Common myeloid progenitor, CD34-positive (primary cell): Measurements from ENCODE around the gene CEP170B.
"Not testable (repeated sequence)": the region's sequence is repeated elsewhere in the genome, so short reads cannot be mapped to it uniquely, and the experiment has no call there.

Experiments used
- CTCF ChIA-PET: fragments of 350-600 bp; sonication (Branson Sonifier 250); formaldehyde crosslinking; loops from one replicate; lab custom pipeline; 2021; ENCODE audit warnings: antibody characterized with exemption; lab: Charles Lee
- POLR2A ChIA-PET: fragments of 350-600 bp; sonication (Branson Sonifier 250); formaldehyde crosslinking; loops from one replicate; lab custom pipeline; 2021; ENCODE audit warnings: antibody characterized with exemption; lab: Charles Lee
- DNase-seq, 3 donors: peaks; one replicate each; pipeline versions ENCODE4 v3.0.0 to v3.0.0-alpha.2; 2013
- H3K27ac ChIP-seq, 2 experiments: 1 replicate in 1 of 2; 2 replicates in 1 of 2; pipeline ENCODE4 v1.7.0; 2013; ENCODE audit warnings: inconsistent platforms in 2 of 2, low read length in 2 of 2, mild to moderate bottlenecking in 2 of 2, low read depth in 1 of 2, moderate library complexity in 1 of 2; ENCODE audit not compliant: severe bottlenecking in 2 of 2, insufficient read depth in 1 of 2, poor library complexity in 1 of 2
- H3K27me3 ChIP-seq, 5 experiments: replicated peaks in 2 of 5; 1 replicate in 3 of 5; 2 replicates in 2 of 5; pipeline versions ENCODE4 v1.6.1 to v1.7.0; 2013; ENCODE audit warnings: low read length in 4 of 5, mild to moderate bottlenecking in 2 of 5, moderate library complexity in 2 of 5, inconsistent platforms in 1 of 5; ENCODE audit not compliant: insufficient read depth in 5 of 5, control insufficient read depth in 4 of 5
- H3K36me3 ChIP-seq, 4 experiments: 1 replicate in 2 of 4; 2 replicates in 2 of 4; pipeline versions ENCODE4 v1.6.1 to v1.7.0; 2013; ENCODE audit warnings: low read length in 3 of 4, control low read depth in 1 of 4, mild to moderate bottlenecking in 1 of 4; ENCODE audit not compliant: control insufficient read depth in 4 of 4, insufficient read depth in 4 of 4
- H3K4me1 ChIP-seq, 4 experiments: 1 replicate in 3 of 4; 2 replicates in 1 of 4; pipeline versions ENCODE4 v1.6.1 to v1.7.1; 2013; ENCODE audit warnings: low read length in 3 of 4, mild to moderate bottlenecking in 3 of 4, control low read depth in 1 of 4, inconsistent platforms in 1 of 4, moderate library complexity in 1 of 4; ENCODE audit not compliant: control insufficient read depth in 4 of 4, insufficient read depth in 4 of 4; ENCODE audit errors: control extremely low read depth in 1 of 4
- H3K4me3 ChIP-seq, 7 experiments: 1 replicate in 4 of 7; 2 replicates in 3 of 7; pipeline versions ENCODE4 v1.5.1 to v1.7.0; 2013; ENCODE audit warnings: mild to moderate bottlenecking in 7 of 7, low read length in 6 of 7, moderate library complexity in 6 of 7, inconsistent platforms in 2 of 7, low read depth in 2 of 7, control low read depth in 1 of 7; ENCODE audit not compliant: insufficient read depth in 4 of 7, control insufficient read depth in 1 of 7; ENCODE audit errors: extremely low read depth in 1 of 7
- H3K9me3 ChIP-seq, 5 experiments: 1 replicate in 4 of 5; 2 replicates in 1 of 5; pipeline versions ENCODE4 v1.6.1 to v1.7.1; 2013; ENCODE audit warnings: low read length in 4 of 5, mild to moderate bottlenecking in 2 of 5, inconsistent platforms in 1 of 5, low read depth in 1 of 5, moderate library complexity in 1 of 5; ENCODE audit not compliant: control insufficient read depth in 4 of 5, insufficient read depth in 2 of 5; ENCODE audit errors: control extremely low read depth in 1 of 5
- WGBS: methylation state at CpG from one replicate; pipeline ENCODE4 v1.1.5; 2013; ENCODE audit not compliant: insufficient coverage; 5-methylcytosine and 5-hydroxymethylcytosine counted together

The CEP170B gene

DNA sequence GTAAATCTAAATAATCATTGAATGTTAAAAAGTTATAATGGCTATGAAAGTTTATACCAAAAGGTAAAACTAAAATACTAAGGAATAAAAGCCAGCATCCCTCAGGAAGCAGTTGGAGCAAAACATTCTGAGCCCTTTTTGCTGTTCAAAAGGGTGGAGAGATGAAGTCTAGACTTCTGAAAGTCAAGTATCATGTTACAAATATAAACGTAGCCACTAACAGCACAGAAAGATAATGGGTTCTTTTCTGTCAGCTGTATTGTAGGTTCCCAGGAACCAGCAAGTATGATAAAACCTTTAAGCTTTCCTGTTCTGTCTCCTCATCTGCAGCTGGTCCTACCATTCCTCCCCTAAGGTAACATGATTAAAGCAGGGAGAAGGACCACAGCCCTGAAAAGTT, 43.2 kb downstream of the CEP170B start:
- H3K36me3 ChIP-seq, result no peaks in the 10 kb centered on the region
- 44% methylated on average over 1 of the region's 1 CpG for WGBS
- CTCF ChIA-PET, result interaction anchor here (1.9 kb wide), 1 partner anchor 12 kb away, joined by 10 read pairs; no protein-coding TSS in a partner anchor

DNA sequence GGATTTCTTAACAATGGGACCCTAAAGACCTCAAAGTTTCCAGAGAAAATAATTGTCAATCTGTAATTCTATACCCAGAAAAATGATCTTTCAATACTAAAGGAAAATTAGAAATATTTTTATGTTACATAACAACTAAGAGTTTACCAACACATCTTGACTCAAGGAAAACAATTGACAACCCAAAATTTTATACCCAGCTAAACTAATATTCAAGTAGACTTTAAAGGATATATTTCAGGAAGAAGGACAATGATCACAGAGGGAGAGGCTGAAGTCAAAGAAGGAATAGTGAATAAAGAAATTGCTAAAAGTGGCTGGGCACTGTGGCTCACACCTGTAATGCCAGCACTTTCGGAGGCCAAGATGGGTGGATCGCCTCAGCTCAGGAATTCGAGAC, 47.0 kb downstream of the CEP170B start:
- H3K4me1 ChIP-seq, result no peaks in the 10 kb centered on the region
- WGBS, result no CpG with 5 or more reads among the region's 3 CpGs
- ChIA-PET CTCF (interaction anchor here (0.8 to 1.1 kb wide), 2 partner anchors 13 to 16 kb away, joined by 3 read pairs; partner anchors contain the start of gene PLD4), POLR2A (interaction anchor here (0.7 kb wide), 1 partner anchor 10 kb away, joined by 3 read pairs; no protein-coding TSS in a partner anchor)
- peaks cover 0 to 18% (median 2%) of the 10 kb centered on the region in 5 experiments for H3K27me3 ChIP-seq
- H3K36me3 ChIP-seq, result no peaks in the 10 kb centered on the region
- H3K9me3 ChIP-seq, result peaks cover 0 to 19% (median 6%) of the 10 kb centered on the region in 5 experiments
- DNase-seq, result no peak
- no peak overlapping the region for H3K27ac ChIP-seq
- no peak overlapping the region for H3K4me3 ChIP-seq

More for the DNA sequence above, 43.2 kb downstream of the CEP170B start:
- DNase-seq, result no peak
- Histone ChIP-seq H3K27me3 (peaks cover 0 to 37% (median 6%) of the 10 kb centered on the region in 5 experiments), H3K4me1 (no peaks in the 10 kb centered on the region), H3K9me3 (peaks cover 0 to 28% (median 10%) of the 10 kb centered on the region in 5 experiments), H3K4me3 (no peak overlapping the region), H3K27ac (no peak overlapping the region)
- POLR2A ChIA-PET, result no interaction called here

DNA sequence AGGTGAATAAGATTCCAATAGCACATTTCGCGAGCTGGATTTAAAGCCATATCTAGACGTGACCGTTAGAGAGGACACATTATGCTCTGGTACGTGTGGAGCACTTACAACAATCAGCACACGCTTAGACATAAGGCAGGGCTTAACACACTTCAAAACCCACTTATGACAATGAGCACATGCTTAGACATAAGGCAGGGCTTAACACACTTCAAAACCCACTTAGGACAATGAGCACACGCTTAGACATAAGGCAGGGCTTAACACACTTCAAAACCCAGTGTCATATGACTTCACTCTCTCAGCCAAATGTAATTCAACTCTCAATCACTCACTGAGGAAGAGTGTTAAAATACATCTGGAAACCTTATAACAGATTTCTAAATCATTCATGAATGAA, 48.4 kb downstream of the CEP170B start:
- Histone ChIP-seq H3K4me3 (no peak overlapping the region), H3K36me3 (no peaks in the 10 kb centered on the region), H3K9me3 (peaks cover 0 to 10% (median 4%) of the 10 kb centered on the region in 5 experiments), H3K27ac (no peak overlapping the region), H3K27me3 (peaks cover 0 to 9% (median 0%) of the 10 kb centered on the region in 5 experiments), H3K4me1 (no peaks in the 10 kb centered on the region)
- DNase-seq, result no peak
- ChIA-PET POLR2A (no interaction called here), CTCF (interaction anchor here (1.1 kb wide), 1 partner anchor 11 kb away, joined by 3 read pairs; the partner anchor contains the start of gene PLD4)
- WGBS, result 99% methylated on average over 7 of the region's 7 CpGs

DNA sequence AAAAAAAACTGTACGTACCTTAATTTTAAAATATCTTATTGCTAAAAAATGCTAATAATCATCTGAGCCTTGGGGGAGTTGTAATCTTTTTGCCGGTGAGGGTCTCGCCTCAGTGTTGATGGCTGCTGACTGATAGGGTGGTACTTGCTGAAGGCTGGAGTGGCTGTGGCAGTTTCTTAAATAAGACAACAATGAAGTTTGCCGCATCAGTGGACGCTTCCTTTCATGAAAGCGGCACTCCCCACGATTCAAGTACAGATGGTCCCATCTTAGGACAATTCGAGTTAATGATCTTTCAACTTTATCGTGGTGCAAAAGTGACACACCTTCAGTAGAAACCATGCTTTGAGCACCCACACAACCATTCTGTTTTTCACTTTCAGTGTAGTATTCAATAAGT, 52.0 kb downstream of the CEP170B start:
- DNase-seq, result no peak
- Histone ChIP-seq H3K4me3 (no peak overlapping the region), H3K36me3 (no peaks in the 10 kb centered on the region), H3K27me3 (peaks cover 0 to 8% (median 0%) of the 10 kb centered on the region in 5 experiments), H3K4me1 (no peaks in the 10 kb centered on the region), H3K9me3 (peaks cover 0 to 3% (median 0%) of the 10 kb centered on the region in 5 experiments), H3K27ac (no peak overlapping the region)
- 98% methylated on average over 7 of the region's 9 CpGs for WGBS
- POLR2A ChIA-PET, result no interaction called here
- CTCF ChIA-PET, result no interaction called here

DNA sequence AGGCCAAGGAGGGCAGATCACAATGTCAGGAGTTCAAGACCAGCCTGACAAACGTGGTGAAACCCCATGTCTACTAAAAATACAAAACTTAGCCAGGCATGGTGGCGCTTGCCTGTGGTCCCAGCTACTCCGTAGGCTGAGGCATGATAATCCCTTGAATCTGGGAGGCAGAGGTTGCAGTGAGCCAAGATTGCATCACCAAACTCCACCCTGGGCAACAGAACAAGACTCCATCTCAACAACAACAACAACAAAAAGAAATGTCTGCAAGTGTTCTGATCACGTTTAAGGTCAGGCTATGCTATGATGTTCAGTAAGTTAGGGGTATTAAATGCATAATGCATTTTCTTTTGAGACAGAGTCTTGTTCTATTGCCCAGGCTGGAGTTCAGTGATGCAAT, 52.9 kb downstream of the CEP170B start:
- H3K27ac ChIP-seq, result no peak overlapping the region
- no peak for DNase-seq
- H3K27me3 ChIP-seq, result peaks cover 0 to 8% (median 0%) of the 10 kb centered on the region in 5 experiments
- ChIA-PET CTCF (interaction anchor here (1.1 kb wide), 1 partner anchor 19 kb away, joined by 4 read pairs; no protein-coding TSS in a partner anchor), POLR2A (no interaction called here)
- no peaks in the 10 kb centered on the region for H3K36me3 ChIP-seq
- no peaks in the 10 kb centered on the region for H3K9me3 ChIP-seq
- 93% methylated on average over 3 of the region's 4 CpGs for WGBS
- no peak overlapping the region for H3K4me3 ChIP-seq
- H3K4me1 ChIP-seq, result no peaks in the 10 kb centered on the region

DNA sequence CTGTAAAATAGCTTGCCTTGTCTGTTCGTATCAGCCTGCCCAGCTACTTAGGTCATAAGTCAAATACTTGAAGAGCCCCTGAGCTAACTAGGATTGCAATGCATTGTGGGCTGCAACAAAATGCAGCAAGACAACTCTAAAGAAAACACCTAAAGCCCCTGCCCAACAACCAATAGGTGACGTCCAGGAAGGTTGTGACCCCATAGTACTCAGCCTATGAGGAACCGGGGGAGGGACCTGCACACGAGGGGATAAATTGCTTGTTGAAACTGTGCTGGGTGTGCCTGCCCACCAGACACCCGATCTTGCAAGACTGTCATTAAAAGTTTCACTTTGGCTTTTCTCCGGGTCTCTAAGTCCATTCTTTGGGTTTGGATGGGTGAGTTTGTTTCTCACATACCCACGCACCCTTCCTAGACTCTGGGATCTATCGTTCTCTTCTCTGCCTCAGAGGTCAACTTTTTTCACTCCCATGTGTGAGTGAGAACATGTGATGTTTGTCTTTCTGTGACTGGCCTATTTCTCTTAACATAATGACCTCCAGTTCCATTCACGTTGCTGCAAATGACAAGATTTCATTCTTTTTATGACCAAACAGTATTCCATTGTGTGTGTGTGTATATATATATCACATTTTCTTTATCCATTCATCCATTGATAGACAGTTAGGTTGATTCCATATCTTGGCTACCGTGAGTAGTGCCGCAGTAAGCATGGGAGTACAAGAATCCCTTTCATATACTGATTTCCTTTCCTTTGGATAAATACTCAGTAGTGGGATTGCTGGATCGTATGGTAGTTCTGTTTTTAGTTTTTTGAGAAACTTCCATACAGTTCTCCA, 54.3 kb downstream of the CEP170B start:
- H3K4me1 ChIP-seq, H3K9me3 ChIP-seq, H3K27me3 ChIP-seq, H3K27ac ChIP-seq, H3K36me3 ChIP-seq, POLR2A ChIA-PET, DNase-seq, H3K4me3 ChIP-seq: not testable (repeated sequence)
- 100% methylated on average over 1 of the region's 12 CpGs for WGBS
- CTCF ChIA-PET, result interaction anchor here (1.1 kb wide), 1 partner anchor 18 kb away, joined by 4 read pairs; no protein-coding TSS in a partner anchor

DNA sequence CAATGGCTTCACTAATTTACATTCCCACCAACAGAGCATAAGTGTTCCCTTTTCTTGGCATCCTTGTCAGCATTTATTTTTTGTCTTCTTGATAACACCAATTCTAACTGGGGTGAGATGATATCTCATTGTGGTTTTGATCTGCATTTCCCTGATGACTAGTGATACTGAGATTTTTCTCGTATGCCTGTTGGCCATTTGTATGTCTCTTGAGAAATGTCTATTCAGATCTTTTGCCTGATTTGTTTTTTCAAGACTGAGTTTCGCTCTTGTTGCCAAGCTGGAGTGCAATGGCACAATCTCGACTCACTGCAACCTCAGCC, 54.9 kb downstream of the CEP170B start:
- Histone ChIP-seq H3K27me3 (peaks cover 0 to 5% (median 0%) of the 10 kb centered on the region in 5 experiments), H3K27ac (no peak overlapping the region), H3K4me1 (peaks cover 0 to 9% (median 7%) of the 10 kb centered on the region in 4 experiments), H3K36me3 (no peaks in the 10 kb centered on the region), H3K4me3 (no peak overlapping the region), H3K9me3 (peaks cover 0 to 5% (median 0%) of the 10 kb centered on the region in 5 experiments)
- POLR2A ChIA-PET, result interaction anchor here (0.7 kb wide), 1 partner anchor 149 kb away, joined by 3 read pairs; no protein-coding TSS in a partner anchor
- CTCF ChIA-PET, result no interaction called here
- DNase-seq, result no peak
- WGBS, result 100% methylated on average over 2 of the region's 3 CpGs
